Smooth muscle cell (in vitro differentiated cells): ENCODE results near the gene ATP9B. TPM values are rescaled to one million over a fixed set of nuclear protein-coding genes. Genes with fewer than 3 reads are reported as not detected.

ENCODE experiments used
- DNase-seq: peaks from one replicate; lab custom pipeline; 2025; ENCODE audit not compliant: unreplicated experiment; lab: John Stamatoyannopoulos, UW
- H2AFZ ChIP-seq: fragments of 200-600 bp; sonication (generic); 2 replicates; pipeline ENCODE4 v1.6.0; 2016; ENCODE audit warnings: antibody characterized with exemption, low read depth, mild to moderate bottlenecking
- H3F3A ChIP-seq: fragments of 200-600 bp; sonication (generic); 2 replicates; pipeline ENCODE4 v1.6.0; 2017; ENCODE audit warnings: antibody characterized with exemption, low read depth
- H3K27ac ChIP-seq: fragments of 200-600 bp; sonication (generic); 2 replicates; pipeline ENCODE4 v1.5.1; 2016; ENCODE audit warnings: low read depth, mild to moderate bottlenecking
- H3K27me3 ChIP-seq: fragments of 200-600 bp; sonication (generic); 2 replicates; pipeline ENCODE4 v1.6.1; 2016; ENCODE audit warnings: low read depth, mild to moderate bottlenecking
- H3K36me3 ChIP-seq: fragments of 200-600 bp; sonication (generic); 2 replicates; pipeline ENCODE4 v1.5.1; 2016; ENCODE audit warnings: low read depth
- H3K4me1 ChIP-seq: fragments of 200-600 bp; sonication (generic); 2 replicates; pipeline ENCODE4 v1.5.1; 2016; ENCODE audit warnings: low read depth
- H3K4me2 ChIP-seq: fragments of 200-600 bp; sonication (generic); 2 replicates; pipeline ENCODE4 v1.6.0; 2016; ENCODE audit warnings: mild to moderate bottlenecking
- H3K4me3 ChIP-seq: fragments of 200-600 bp; sonication (generic); 2 replicates; pipeline ENCODE4 v1.5.1; 2016; ENCODE audit warnings: mild to moderate bottlenecking
- H3K79me2 ChIP-seq: fragments of 200-600 bp; sonication (generic); 2 replicates; pipeline ENCODE4 v1.6.0; 2016; ENCODE audit warnings: low read depth, mild to moderate bottlenecking
- H3K9ac ChIP-seq: fragments of 200-600 bp; sonication (generic); 2 replicates; pipeline ENCODE4 v1.6.0; 2016; ENCODE audit warnings: low read depth
- H3K9me3 ChIP-seq: fragments of 200-600 bp; sonication (generic); replicated peaks from 2 replicates; pipeline ENCODE4 v1.5.1; 2016; ENCODE audit warnings: low read depth
- H4K20me1 ChIP-seq: fragments of 200-600 bp; sonication (generic); 2 replicates; pipeline ENCODE4 v1.6.0; 2016; ENCODE audit warnings: low read depth
- CTCF ChIP-seq: fragments of 200-600 bp; sonication (generic); IDR thresholded peaks from 2 replicates; pipeline ENCODE4 v1.5.1; 2017; ENCODE audit warnings: borderline replicate concordance, mild to moderate bottlenecking, antibody characterized with exemption; ENCODE audit not compliant: insufficient read depth, poor library complexity, severe bottlenecking
- WGBS: methylation state at CpG from one replicate; pipeline ENCODE4 v1.1.7; 2016; ENCODE audit warnings: low lambda C conversion rate; 5-methylcytosine and 5-hydroxymethylcytosine counted together
- polyA plus RNA-seq: library from polyadenylated mRNA; unstranded; fragments of >200 nt; fragmentation: Nextera tagmentation; extraction: Ambion mirVana; gene quantifications from 2 replicates; pipeline ENCODE4 v1.2.1, GENCODE V29; 2016
- total RNA-seq: library from RNA; depleted of rRNA; stranded (reverse); fragments of >200 nt; gene quantifications from 2 replicates; pipeline ENCODE4 v1.2.3, GENCODE V29; 2014

Gene ATP9B
- total and polyA plus RNA-seq, 2 experiments from 2014 or later: 6.1 to 16.4 TPM

- no peaks in the 10 kb centered on the region for H3F3A ChIP-seq
- 94% methylated on average over 6 of the region's 6 CpGs for WGBS
- H3K36me3 ChIP-seq: no peaks in the 10 kb centered on the region
- H2AFZ ChIP-seq: no peak overlapping the region
- H4K20me1 ChIP-seq: no peaks in the 10 kb centered on the region
- no peaks in the 10 kb centered on the region for H3K9me3 ChIP-seq
- no peak overlapping the region for H3K9ac ChIP-seq
- no peak for TF ChIP-seq CTCF
- no peak for DNase-seq
- H3K4me1 ChIP-seq: no peaks in the 10 kb centered on the region
- H3K27me3 ChIP-seq: no peaks in the 10 kb centered on the region
- H3K79me2 ChIP-seq: no peaks in the 10 kb centered on the region
- H3K4me3 ChIP-seq: no peak overlapping the region
- no peak overlapping the region for H3K27ac ChIP-seq
- H3K4me2 ChIP-seq: no peak overlapping the region
These were observed 64.5 kb downstream of the ATP9B start for GRCh38 chr18:79133724-79134123.

GRCh38 chr18:79135924-79136323 lies 66.7 kb downstream of the ATP9B start:
- no peak for DNase-seq
- no peaks in the 10 kb centered on the region for H3K79me2 ChIP-seq
- no peaks in the 10 kb centered on the region for H3K9me3 ChIP-seq
- no peak overlapping the region for H3K4me2 ChIP-seq
- no peak for TF ChIP-seq CTCF
- no peaks in the 10 kb centered on the region for H4K20me1 ChIP-seq
- H3K4me3 ChIP-seq: no peak overlapping the region
- H3K27me3 ChIP-seq: no peaks in the 10 kb centered on the region
- no peak overlapping the region for H3K9ac ChIP-seq
- no peak overlapping the region for H3K27ac ChIP-seq
- no peaks in the 10 kb centered on the region for H3F3A ChIP-seq
- no peak overlapping the region for H2AFZ ChIP-seq
- H3K36me3 ChIP-seq: no peaks in the 10 kb centered on the region
- H3K4me1 ChIP-seq: no peaks in the 10 kb centered on the region

- H3K9ac ChIP-seq: no peak overlapping the region
- no peaks in the 10 kb centered on the region for H3K9me3 ChIP-seq
- H3K4me1 ChIP-seq: no peaks in the 10 kb centered on the region
- no peaks in the 10 kb centered on the region for H3F3A ChIP-seq
- H3K4me2 ChIP-seq: no peak overlapping the region
- no peak for TF ChIP-seq CTCF
- no peaks in the 10 kb centered on the region for H3K79me2 ChIP-seq
- no peak overlapping the region for H3K27ac ChIP-seq
- no peaks in the 10 kb centered on the region for H3K27me3 ChIP-seq
- no peaks in the 10 kb centered on the region for H3K36me3 ChIP-seq
- H2AFZ ChIP-seq: no peak overlapping the region
- DNase-seq: no peak
- no peak overlapping the region for H3K4me3 ChIP-seq
- no peaks in the 10 kb centered on the region for H4K20me1 ChIP-seq
- 95% methylated on average over 6 of the region's 6 CpGs for WGBS
These were observed 67.5 kb downstream of the ATP9B start for GRCh38 chr18:79136742-79137141.

GRCh38 chr18:79139206-79139605 lies 70.0 kb downstream of the ATP9B start:
- no peaks in the 10 kb centered on the region for H3K27me3 ChIP-seq
- H3K27ac ChIP-seq: no peak overlapping the region
- no peak overlapping the region for H3K4me3 ChIP-seq
- no peaks in the 10 kb centered on the region for H3K4me1 ChIP-seq
- H3K4me2 ChIP-seq: no peak overlapping the region
- H4K20me1 ChIP-seq: no peaks in the 10 kb centered on the region
- no peaks in the 10 kb centered on the region for H3F3A ChIP-seq
- H3K79me2 ChIP-seq: no peaks in the 10 kb centered on the region
- DNase-seq: no peak
- H3K9ac ChIP-seq: no peak overlapping the region
- H2AFZ ChIP-seq: no peak overlapping the region
- H3K9me3 ChIP-seq: no peaks in the 10 kb centered on the region
- WGBS: 94% methylated on average over 4 of the region's 4 CpGs
- TF ChIP-seq CTCF: no peak
- no peaks in the 10 kb centered on the region for H3K36me3 ChIP-seq
